Right lobe of liver (tissue), 4 donors: ENCODE data around the gene DLST.

ENCODE experiments used
- POLR2A ChIP-seq: fragments of 450-650 bp; IDR thresholded peaks from one replicate; pipeline ENCODE4 v1.6.1; 2017; ENCODE audit warnings: antibody characterized with exemption, mild to moderate bottlenecking
- TF ChIP-seq, protein P1 (sequence below), 4 donors: fragments of 200-600 bp in 3 of 4; fragments of 450-650 bp in 1 of 4; IDR thresholded peaks; one replicate each; pipeline versions ENCODE4 v1.5.1 to v1.8.0; 2016 to 2022; ENCODE audit warnings: antibody characterized with exemption in 4 of 4, mild to moderate bottlenecking in 2 of 4
- donor health status: DM: no; HTN: no; CAD: no.
- donor health status: DM: no; HTN: no; CAD: no.
- donor health status: DM: no; HTN: yes; CAD: no.

DNA sequence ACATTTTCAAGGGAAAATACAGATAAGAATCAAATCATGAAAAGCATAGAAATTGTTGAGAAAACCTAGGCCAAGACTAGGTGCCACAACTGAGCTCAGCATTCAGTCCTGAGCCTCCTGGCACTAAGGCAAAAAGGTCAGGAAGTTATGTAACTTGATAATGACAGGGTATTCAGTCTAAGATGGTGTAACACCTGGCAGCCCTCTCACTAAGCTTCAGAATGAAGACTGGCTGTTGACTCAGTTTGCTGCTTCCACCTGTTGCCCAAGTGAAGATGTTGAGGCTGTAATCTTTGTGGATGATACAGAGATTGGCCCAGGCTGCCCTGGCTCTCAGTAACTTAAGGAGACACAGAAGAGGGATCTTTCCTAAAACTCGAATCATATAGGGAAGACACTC lies 25.4 kb upstream of the DLST start:
- TF ChIP-seq, protein P1, sequence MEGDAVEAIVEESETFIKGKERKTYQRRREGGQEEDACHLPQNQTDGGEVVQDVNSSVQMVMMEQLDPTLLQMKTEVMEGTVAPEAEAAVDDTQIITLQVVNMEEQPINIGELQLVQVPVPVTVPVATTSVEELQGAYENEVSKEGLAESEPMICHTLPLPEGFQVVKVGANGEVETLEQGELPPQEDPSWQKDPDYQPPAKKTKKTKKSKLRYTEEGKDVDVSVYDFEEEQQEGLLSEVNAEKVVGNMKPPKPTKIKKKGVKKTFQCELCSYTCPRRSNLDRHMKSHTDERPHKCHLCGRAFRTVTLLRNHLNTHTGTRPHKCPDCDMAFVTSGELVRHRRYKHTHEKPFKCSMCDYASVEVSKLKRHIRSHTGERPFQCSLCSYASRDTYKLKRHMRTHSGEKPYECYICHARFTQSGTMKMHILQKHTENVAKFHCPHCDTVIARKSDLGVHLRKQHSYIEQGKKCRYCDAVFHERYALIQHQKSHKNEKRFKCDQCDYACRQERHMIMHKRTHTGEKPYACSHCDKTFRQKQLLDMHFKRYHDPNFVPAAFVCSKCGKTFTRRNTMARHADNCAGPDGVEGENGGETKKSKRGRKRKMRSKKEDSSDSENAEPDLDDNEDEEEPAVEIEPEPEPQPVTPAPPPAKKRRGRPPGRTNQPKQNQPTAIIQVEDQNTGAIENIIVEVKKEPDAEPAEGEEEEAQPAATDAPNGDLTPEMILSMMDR (IDR thresholded peaks at IDR 0.05) = no peak
- TF ChIP-seq POLR2A = no peak
